Measurements from ENCODE around the gene SGMS1.

DNA sequence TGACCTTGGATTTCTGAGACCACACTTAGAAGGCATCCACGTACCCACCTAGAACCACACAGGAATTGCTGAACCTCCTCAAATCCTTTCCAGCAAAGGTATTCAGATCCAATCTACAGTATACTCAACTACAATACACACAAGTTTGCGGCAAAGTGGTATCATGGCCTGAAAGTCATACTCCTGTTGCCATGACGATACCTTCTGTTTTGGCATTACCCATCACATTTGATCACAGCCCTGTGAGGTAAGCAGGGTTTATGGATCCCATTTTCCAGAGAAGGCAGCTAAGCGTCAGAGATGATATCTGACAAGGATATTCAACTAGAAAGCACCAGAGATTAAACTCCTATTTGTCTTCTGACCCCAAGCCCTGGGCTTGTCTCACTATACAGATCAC lies 32.8 kb downstream of the SGMS1 start:
- TF ChIP-seq, protein P1, sequence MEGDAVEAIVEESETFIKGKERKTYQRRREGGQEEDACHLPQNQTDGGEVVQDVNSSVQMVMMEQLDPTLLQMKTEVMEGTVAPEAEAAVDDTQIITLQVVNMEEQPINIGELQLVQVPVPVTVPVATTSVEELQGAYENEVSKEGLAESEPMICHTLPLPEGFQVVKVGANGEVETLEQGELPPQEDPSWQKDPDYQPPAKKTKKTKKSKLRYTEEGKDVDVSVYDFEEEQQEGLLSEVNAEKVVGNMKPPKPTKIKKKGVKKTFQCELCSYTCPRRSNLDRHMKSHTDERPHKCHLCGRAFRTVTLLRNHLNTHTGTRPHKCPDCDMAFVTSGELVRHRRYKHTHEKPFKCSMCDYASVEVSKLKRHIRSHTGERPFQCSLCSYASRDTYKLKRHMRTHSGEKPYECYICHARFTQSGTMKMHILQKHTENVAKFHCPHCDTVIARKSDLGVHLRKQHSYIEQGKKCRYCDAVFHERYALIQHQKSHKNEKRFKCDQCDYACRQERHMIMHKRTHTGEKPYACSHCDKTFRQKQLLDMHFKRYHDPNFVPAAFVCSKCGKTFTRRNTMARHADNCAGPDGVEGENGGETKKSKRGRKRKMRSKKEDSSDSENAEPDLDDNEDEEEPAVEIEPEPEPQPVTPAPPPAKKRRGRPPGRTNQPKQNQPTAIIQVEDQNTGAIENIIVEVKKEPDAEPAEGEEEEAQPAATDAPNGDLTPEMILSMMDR (IDR thresholded peaks at IDR 0.05) = no peak
- TF ChIP-seq GATA2 (CRISPR knock-in tag; IDR thresholded peaks at IDR 0.05) (no peak), YY1 (IDR thresholded peaks at IDR 0.05; ENCODE audit: low read depth) (no peak), MXI1 (IDR thresholded peaks at IDR 0.05; ENCODE audit: low read depth, low read length) (no peak), POLR2AphosphoS5 (IDR thresholded peaks at IDR 0.05; ENCODE audit: low read depth, low read length) (no peak), FOXM1 (IDR thresholded peaks at IDR 0.05; ENCODE audit: low read depth) (no peak), EZH2phosphoT487 (IDR thresholded peaks at IDR 0.05; ENCODE audit: borderline replicate concordance, low read depth) (no peak), SMC3 (IDR thresholded peaks at IDR 0.05; ENCODE audit: low read depth, low read length) (no peak), EP300 (IDR thresholded peaks at IDR 0.05; ENCODE audit: borderline replicate concordance in 1 of 2, low read depth in 1 of 2, low read length in 1 of 2) (no peak), RAD21 (IDR thresholded peaks at IDR 0.05; ENCODE audit: low read length) (no peak), RXRA (IDR thresholded peaks at IDR 0.05; ENCODE audit: borderline replicate concordance, low read depth) (no peak), CHD2 (IDR thresholded peaks at IDR 0.05; ENCODE audit: low read length, partially characterized antibody) (no peak)
- TF ChIP-seq, protein P2, sequence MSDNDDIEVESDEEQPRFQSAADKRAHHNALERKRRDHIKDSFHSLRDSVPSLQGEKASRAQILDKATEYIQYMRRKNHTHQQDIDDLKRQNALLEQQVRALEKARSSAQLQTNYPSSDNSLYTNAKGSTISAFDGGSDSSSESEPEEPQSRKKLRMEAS (IDR thresholded peaks at IDR 0.05; ENCODE audit: low read depth) = no peak
- TF ChIP-seq, protein P3, sequence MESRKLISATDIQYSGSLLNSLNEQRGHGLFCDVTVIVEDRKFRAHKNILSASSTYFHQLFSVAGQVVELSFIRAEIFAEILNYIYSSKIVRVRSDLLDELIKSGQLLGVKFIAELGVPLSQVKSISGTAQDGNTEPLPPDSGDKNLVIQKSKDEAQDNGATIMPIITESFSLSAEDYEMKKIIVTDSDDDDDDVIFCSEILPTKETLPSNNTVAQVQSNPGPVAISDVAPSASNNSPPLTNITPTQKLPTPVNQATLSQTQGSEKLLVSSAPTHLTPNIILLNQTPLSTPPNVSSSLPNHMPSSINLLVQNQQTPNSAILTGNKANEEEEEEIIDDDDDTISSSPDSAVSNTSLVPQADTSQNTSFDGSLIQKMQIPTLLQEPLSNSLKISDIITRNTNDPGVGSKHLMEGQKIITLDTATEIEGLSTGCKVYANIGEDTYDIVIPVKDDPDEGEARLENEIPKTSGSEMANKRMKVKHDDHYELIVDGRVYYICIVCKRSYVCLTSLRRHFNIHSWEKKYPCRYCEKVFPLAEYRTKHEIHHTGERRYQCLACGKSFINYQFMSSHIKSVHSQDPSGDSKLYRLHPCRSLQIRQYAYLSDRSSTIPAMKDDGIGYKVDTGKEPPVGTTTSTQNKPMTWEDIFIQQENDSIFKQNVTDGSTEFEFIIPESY (IDR thresholded peaks at IDR 0.05; ENCODE audit: borderline replicate concordance, low read depth) = no peak
